ENCODE results near the gene ATP10A.

GRCh38 chr15:25761971-25762662 is 101.0 kb downstream of the ATP10A start:
- TF ChIP-seq POLR2A (IDR thresholded peaks at IDR 0.05; ENCODE audit: low read length) (no peak), GATA1 (IDR thresholded peaks at IDR 0.05; ENCODE audit: low read depth, low read length) (no peak)

Data from erythroblast (primary cell).